ENCODE results near the gene FHDC1. TPM values are rescaled to one million over a fixed set of nuclear protein-coding genes. Genes with fewer than 3 reads are reported as not detected.

Gene FHDC1
- total and polyA plus RNA-seq, 10 donors: 0.82 to 14.3 (median 7.5) TPM

DNA sequence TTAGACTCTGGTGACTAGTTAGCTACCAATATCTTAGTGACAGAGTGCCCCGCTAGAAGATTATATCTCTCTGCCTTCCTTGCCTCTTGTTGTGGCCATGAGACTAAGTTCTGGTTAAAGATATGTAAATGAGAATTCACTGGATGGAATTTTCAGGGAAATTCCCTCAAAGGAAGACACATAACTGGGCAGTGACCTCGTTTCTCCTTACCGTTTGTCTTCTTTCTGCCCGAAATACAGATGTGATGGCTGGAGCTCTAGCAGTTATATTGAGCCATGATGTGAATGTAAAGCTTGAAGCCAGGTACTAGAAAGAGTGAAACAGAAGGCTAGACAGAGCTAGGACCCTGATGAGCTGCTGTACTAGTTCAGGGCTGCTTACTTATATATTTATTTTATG lies 80.5 kb downstream of the FHDC1 start:
- peaks cover 0 to 3% (median 0%) of the 10 kb centered on the region in 8 donors for H3K9me3 ChIP-seq
- WGBS, 5 donors: 64 to 90% (median 84%) methylated on average over 4 of the region's 4 CpGs
- H3K27ac ChIP-seq: no peak overlapping the region
- intact Hi-C loops (cut with DNase I; ENCODE audit: low total_unique reads): no loop called here
- no peak overlapping the region for H3K4me3 ChIP-seq
- no peaks in the 10 kb centered on the region for H3K36me3 ChIP-seq
- H3K4me1 ChIP-seq: no peaks in the 10 kb centered on the region
- no peak for DNase-seq
- no peak for TF ChIP-seq POLR2AphosphoS5 (IDR thresholded peaks at IDR 0.05)
- peaks cover 0 to 3% (median 0%) of the 10 kb centered on the region in 7 donors for H3K27me3 ChIP-seq (replicated peaks in 1 of 7)

DNA sequence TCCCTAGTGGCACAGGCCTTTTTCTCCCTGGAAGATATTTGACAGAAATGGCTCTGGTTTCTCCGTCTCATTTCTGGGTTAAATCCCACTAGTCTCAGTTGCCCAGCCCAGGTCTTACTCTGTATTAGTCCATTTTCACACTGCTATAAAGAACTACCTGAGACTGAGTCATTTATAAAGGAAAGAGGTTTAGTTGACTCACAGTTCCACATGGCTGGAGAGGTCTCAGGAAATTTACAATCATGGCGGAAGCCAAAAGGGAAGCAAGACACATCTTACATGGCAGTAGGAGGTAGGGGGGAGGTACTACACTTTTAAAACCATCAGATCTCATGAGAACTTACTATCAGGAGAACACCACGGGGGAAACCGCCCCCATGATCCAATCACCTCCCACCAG lies 81.9 kb downstream of the FHDC1 start:
- no peaks in the 10 kb centered on the region for H3K36me3 ChIP-seq
- H3K27me3 ChIP-seq (replicated peaks in 1 of 7): peaks cover 0 to 3% (median 0%) of the 10 kb centered on the region in 7 donors
- WGBS, 5 donors: 88 to 95% (median 89%) methylated on average over 4 of the region's 4 CpGs
- H3K9me3 ChIP-seq: no peaks in the 10 kb centered on the region
- no peak for DNase-seq
- no peak overlapping the region for H3K4me3 ChIP-seq
- no peaks in the 10 kb centered on the region for H3K4me1 ChIP-seq
- intact Hi-C loops (cut with DNase I; ENCODE audit: low total_unique reads): no loop called here
- no peak overlapping the region for H3K27ac ChIP-seq
- TF ChIP-seq, protein P1, sequence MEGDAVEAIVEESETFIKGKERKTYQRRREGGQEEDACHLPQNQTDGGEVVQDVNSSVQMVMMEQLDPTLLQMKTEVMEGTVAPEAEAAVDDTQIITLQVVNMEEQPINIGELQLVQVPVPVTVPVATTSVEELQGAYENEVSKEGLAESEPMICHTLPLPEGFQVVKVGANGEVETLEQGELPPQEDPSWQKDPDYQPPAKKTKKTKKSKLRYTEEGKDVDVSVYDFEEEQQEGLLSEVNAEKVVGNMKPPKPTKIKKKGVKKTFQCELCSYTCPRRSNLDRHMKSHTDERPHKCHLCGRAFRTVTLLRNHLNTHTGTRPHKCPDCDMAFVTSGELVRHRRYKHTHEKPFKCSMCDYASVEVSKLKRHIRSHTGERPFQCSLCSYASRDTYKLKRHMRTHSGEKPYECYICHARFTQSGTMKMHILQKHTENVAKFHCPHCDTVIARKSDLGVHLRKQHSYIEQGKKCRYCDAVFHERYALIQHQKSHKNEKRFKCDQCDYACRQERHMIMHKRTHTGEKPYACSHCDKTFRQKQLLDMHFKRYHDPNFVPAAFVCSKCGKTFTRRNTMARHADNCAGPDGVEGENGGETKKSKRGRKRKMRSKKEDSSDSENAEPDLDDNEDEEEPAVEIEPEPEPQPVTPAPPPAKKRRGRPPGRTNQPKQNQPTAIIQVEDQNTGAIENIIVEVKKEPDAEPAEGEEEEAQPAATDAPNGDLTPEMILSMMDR (IDR thresholded peaks at IDR 0.05 in 8 of 11, conservative IDR thresholded peaks at IDR 0.05 in 3 of 11): no peak
- TF ChIP-seq POLR2A (IDR thresholded peaks at IDR 0.05): no peak

DNA sequence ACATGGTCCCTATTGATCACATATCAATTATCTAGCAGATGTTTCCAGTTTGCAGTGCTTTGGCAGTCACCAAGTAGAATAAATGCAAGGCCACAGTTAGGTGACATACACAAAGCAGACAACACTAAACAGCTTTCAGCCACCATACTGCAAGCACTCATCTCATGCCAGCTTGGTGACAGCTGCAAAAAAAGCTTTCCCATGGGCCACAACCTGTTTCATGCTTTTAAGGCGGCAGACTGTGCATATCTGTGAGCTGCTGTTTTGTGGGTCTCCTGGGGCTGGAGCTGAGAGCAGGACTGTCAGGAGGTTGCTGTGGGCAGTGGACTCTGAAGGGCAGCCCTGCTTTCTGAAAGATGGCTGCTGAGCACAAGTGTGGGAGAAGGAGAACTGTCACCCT lies 82.6 kb downstream of the FHDC1 start:
- Histone ChIP-seq H3K4me3 (no peak overlapping the region), H3K4me1 (no peaks in the 10 kb centered on the region), H3K36me3 (no peaks in the 10 kb centered on the region), H3K9me3 (no peaks in the 10 kb centered on the region), H3K27me3 (replicated peaks in 1 of 7) (peaks cover 0 to 3% (median 0%) of the 10 kb centered on the region in 7 donors), H3K27ac (no peak overlapping the region)
- intact Hi-C loops (cut with DNase I; ENCODE audit: low total_unique reads): no loop called here
- DNase-seq: no peak
- WGBS, 5 donors: 90 to 100% (median 93%) methylated on average over 1 of the region's 1 CpG
- TF ChIP-seq, protein P1 (IDR thresholded peaks at IDR 0.05 in 8 of 11, conservative IDR thresholded peaks at IDR 0.05 in 3 of 11): no peak
- TF ChIP-seq POLR2A (IDR thresholded peaks at IDR 0.05) (no peak), POLR2AphosphoS5 (IDR thresholded peaks at IDR 0.05) (no peak)

DNA sequence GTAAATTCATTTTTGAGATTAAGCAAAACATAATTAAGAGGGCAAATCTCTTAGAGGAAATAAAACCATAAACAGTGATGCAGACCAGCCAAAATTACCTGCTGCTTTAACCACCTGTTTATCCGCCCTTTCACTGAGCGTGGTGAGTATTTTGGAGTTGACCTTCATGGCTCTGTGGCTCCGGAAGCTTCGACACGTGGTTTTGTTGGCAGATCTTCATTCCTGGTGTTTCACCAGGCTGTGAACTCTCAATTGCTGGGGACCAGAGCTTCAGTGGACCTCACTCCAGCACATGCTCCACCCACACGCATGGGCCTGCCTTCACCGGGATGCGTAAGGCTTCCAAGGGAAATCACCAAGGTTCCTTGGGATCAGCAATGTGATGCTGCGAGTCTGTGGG lies 83.8 kb downstream of the FHDC1 start:
- Histone ChIP-seq H3K36me3 (no peaks in the 10 kb centered on the region), H3K4me1 (no peaks in the 10 kb centered on the region), H3K27me3 (replicated peaks in 1 of 7) (peaks cover 0 to 3% (median 0%) of the 10 kb centered on the region in 7 donors), H3K4me3 (no peak overlapping the region), H3K9me3 (no peaks in the 10 kb centered on the region), H3K27ac (no peak overlapping the region)
- intact Hi-C loops (cut with DNase I; ENCODE audit: low total_unique reads): no loop called here
- 88 to 94% (median 91%) methylated on average over 9 of the region's 9 CpGs for WGBS, 5 donors
- DNase-seq: no peak
- TF ChIP-seq POLR2AphosphoS5 (IDR thresholded peaks at IDR 0.05) (no peak), POLR2A (IDR thresholded peaks at IDR 0.05) (no peak)
- TF ChIP-seq, protein P1 (IDR thresholded peaks at IDR 0.05 in 8 of 11, conservative IDR thresholded peaks at IDR 0.05 in 3 of 11): no peak

DNA sequence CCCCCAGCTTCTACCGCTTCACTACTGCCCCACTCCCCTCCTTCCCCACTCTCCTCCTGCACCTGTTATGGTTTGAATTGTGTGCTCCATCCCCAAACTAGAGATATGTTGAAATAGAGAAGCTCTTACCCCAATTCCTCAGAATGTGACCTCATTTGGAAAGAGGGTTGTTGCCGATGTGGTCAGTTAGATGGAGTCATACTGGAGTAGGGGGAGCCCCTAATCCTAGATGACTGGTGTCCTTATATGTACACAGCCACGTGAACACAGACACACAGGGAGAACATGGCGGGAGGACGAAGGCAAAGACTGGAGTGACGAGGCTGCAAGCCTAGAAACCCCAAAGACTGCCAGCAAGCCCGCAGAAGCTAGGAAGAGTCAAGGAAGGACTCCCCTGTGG lies 84.3 kb downstream of the FHDC1 start:
- no peak for DNase-seq
- no peak overlapping the region for H3K27ac ChIP-seq
- intact Hi-C loops (cut with DNase I; ENCODE audit: low total_unique reads): no loop called here
- 82 to 88% (median 84%) methylated on average over 7 of the region's 7 CpGs for WGBS, 5 donors
- H3K27me3 ChIP-seq (replicated peaks in 1 of 7): peaks cover 0 to 3% (median 0%) of the 10 kb centered on the region in 7 donors
- TF ChIP-seq POLR2AphosphoS5 (IDR thresholded peaks at IDR 0.05) (no peak), POLR2A (IDR thresholded peaks at IDR 0.05) (no peak)
- TF ChIP-seq, protein P1 (IDR thresholded peaks at IDR 0.05 in 8 of 11, conservative IDR thresholded peaks at IDR 0.05 in 3 of 11): no peak
- no peak overlapping the region for H3K4me3 ChIP-seq
- no peaks in the 10 kb centered on the region for H3K9me3 ChIP-seq
- no peaks in the 10 kb centered on the region for H3K4me1 ChIP-seq
- H3K36me3 ChIP-seq: no peaks in the 10 kb centered on the region
